ENCODE data around the gene GRID1.

GRCh38 chr10:86197166-86197790 is 169.3 kb downstream of the GRID1 start:
- TF ChIP-seq CTCF (IDR thresholded peaks at IDR 0.05; ENCODE audit: insufficient read depth, low read depth, low read length): no peak
- TF ChIP-seq EZH2 (IDR thresholded peaks at IDR 0.05; ENCODE audit: insufficient read depth, low read length): no peak
